HG03159 (cell line): ENCODE data around the gene ADSS1.

ENCODE experiments used
- ATAC-seq: cut with Tn5 transposase; IDR thresholded peaks from one replicate; pipeline ENCODE4 v1.9.1; 2021; ENCODE audit warnings: mild to moderate bottlenecking, moderate library complexity; ENCODE audit not compliant: unreplicated experiment

ADSS1 gene

DNA sequence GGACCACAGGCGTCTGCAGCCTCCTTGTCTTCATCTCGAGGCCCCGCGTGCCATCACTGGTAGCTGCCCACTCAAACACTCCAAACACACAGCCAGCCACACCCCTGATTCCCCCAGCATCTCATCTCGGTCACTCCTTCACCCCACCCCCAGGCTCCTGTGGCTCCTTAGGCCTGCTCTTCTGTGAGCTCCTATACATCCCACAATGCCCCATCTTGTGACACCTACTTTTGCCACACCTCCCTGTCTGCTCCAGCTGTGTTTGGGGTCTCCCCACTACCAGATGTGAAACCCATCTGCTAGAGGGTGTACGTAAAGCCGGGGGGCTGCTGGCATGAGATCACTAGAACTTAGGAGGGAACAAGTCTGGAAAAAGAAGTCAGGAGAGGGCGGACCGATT lies 67.4 kb downstream of the ADSS1 start:
- no peak for ATAC-seq

GRCh38 chr14:104792101-104792884 lies 68.3 kb downstream of the ADSS1 start:
- ATAC-seq = no peak

DNA sequence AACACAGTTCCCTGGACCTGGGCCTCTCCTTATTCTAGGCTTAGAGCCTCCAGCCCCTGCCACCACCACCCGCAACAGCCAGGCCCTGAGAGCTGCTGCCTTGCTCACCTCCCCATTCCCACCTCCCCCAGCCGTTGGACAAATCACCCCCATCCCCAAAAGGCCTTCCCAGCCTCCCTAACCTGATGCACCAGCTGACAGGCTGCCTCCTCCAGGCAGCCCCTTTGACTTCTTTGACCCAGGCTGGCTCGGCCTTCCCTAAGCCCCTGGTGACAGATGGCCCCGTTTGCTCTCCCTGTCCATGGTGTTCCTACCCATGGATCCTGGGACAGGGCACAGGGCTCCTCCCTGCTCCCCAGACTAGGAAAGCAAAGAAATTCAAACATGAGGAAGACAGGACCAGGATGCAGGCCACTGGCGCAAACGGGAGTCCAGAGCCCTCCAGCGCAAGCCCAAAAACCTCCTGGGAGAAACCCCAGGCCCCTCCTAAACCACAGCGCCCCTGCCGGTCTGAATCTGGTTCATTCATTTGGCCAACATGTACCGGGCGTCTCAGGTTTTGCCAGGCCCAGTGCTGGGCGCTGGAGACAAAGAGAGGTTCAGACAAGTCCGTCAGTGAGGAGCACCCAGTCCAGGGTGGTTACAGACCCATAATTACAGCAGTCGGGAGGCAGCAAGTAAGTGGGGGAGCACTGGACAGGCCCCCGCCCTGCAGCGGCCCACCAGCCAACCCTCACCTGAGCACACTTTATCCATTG lies 69.1 kb downstream of the ADSS1 start:
- no peak for ATAC-seq

DNA sequence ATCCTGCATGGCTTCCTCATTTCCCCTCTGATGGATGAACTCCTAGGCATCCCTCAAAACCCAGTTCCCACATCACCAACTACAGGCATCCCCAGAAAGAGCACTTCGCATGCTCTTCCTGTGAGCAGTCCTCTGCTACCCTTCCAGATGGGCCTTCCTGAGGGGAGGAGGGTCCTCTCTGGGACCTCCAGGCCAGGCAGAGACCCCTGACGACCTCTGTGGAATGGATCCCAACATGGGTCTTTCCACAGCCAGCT lies 69.6 kb downstream of the ADSS1 start:
- no peak for ATAC-seq

DNA sequence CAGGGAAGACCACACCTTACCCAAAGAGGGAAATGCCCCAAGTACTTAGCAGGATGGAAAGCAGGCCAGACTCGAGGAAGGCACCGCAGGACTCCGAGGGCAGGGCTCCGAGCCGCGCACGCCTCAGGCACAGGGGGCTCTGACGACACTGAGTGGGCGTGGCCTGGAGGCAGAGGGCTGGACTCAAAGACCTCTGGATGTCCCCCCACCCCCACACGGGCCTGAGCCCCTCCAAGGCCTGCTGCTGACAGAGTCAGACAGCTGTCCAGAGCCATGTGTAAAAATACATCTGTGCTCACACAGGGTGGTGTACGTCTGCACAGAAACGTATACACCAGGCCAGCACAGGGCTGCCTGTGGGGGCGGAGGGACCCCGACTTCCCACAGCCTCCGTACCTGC lies 70.1 kb downstream of the ADSS1 start:
- no peak for ATAC-seq

GRCh38 chr14:104794631-104794992 lies 70.6 kb downstream of the ADSS1 start:
- ATAC-seq = peak; percentile 8

DNA sequence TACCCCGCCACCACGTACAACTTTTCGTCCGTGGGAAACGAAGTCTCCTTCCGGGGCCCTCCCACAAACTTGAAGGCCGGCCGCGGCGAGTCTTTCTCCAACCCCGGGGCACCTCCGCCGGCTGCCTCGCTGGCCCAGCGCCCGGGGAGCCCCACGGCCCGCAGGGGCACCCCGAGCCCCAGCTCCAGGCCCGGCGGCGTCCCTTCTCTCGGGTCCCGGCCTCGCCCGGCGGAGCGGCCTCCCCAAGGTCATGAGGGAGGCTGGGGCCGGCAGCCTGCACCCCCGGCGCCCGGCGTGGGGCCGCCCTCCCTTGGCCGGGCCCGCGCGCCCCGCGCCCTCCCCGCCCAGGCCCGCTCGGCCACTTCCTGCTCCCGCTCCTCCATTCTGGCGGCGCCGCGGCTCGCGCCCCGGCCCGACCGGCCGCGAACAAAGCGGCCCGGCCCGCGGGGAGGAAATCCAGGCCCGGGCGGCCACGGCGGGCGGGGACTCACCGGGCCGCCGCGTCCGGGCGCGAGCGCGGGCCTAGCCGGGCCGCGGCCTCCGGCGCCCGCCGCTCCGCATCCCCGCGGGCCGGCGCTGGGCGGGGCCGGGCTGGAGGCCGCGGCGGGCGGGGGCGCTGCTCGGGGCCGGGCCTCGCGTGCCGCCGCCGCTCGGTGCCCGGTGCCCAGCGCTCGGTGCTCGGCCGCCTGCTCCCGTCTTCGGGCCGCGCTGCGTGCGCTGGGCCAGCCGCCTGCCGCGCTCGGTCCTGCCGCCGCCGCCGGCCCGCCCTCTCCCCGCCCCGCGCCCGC lies 71.2 kb downstream of the ADSS1 start, which contains the start of gene AKT1:
TSS of gene AKT1 (minus strand) at position 756 of the 788 bp plus-strand sequence. CDS start 3,105 bp downstream, outside the sequence.
- ATAC-seq = peak; percentile 44

DNA sequence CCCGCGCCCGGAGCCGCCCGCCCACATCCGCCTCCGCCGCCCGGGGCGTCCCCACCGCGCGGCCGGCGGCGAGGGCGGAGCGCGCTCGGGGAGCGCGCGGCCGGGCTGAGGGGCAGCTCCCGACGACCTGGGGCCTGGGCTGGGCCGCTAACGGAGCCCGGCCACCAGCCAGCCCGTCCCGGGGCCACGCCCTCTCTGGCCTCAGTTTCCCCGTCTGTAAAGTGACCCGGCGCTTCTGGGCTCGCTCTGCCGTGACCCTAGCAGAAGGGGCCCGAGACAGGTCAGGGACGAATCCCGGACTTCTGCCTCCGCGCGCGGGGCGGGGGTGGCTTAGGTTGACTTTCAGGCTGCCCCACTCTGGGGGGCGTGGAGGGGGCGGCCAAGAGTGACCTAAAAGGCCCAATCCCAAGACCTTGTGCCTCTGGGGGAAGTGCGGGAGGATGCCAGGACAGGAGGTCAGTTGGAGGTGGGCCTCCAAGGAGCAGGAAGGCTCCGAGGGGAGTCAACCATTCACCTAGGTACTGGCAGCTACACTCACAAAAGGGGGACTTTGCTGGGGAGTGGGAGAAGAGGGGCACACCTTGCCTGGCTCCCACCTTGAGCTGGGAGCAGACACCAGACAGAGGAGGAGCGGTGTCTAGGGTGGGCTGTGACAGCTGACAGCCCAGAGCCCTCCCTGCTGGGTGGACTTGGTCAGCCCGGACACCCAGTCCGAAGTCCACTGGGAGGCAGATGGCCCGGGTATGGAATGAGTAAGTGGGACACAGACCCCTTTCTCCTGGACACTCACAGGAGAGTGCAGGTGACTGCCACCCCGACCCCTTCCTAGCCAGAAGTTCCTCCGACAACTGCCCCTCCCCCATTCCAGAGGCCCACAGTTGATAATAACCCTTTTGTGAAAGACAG lies 72.0 kb downstream of the ADSS1 start:
- ATAC-seq = no peak

- no peak for ATAC-seq
Observed at GRCh38 chr14:104796687-104797081, 72.7 kb downstream of the ADSS1 start.
